PFSK-1 (cell line): ENCODE measurements around the gene CCDC191.

Experiments used
- FOXP2 ChIP-seq: optimal IDR thresholded peaks from 2 replicates; pipeline ENCODE3; 2011; ENCODE audit warnings: borderline replicate concordance, control low read depth, inconsistent platforms; ENCODE audit not compliant: insufficient read depth; ENCODE audit errors: extremely low read length, extremely low read depth
- POLR2AphosphoS5 ChIP-seq: IDR thresholded peaks from 2 replicates; pipeline ENCODE4 v1.6.1; 2012; ENCODE audit warnings: low read depth, mild to moderate bottlenecking, control low read depth, low read length, moderate library complexity
- SIN3A ChIP-seq: IDR thresholded peaks from 2 replicates; pipeline ENCODE4 v1.6.1; 2012; ENCODE audit warnings: mild to moderate bottlenecking, low read length, moderate library complexity, borderline replicate concordance; ENCODE audit not compliant: insufficient read depth
- TAF1 ChIP-seq: IDR thresholded peaks from 2 replicates; pipeline ENCODE4 v1.6.1; 2012; ENCODE audit warnings: low read length, control low read depth, borderline replicate concordance; ENCODE audit not compliant: insufficient read depth
- TF ChIP-seq, protein P1 (sequence below), 2 experiments: IDR thresholded peaks; 2 replicates each; pipeline versions ENCODE4 v1.6.1 to v1.8.0; 2011 to 2012; ENCODE audit warnings: low read depth in 2 of 2, low read length in 2 of 2, control low read depth in 1 of 2, inconsistent platforms in 1 of 2, mild to moderate bottlenecking in 1 of 2, moderate library complexity in 1 of 2; ENCODE audit not compliant: insufficient read depth in 1 of 2

The CCDC191 gene

DNA sequence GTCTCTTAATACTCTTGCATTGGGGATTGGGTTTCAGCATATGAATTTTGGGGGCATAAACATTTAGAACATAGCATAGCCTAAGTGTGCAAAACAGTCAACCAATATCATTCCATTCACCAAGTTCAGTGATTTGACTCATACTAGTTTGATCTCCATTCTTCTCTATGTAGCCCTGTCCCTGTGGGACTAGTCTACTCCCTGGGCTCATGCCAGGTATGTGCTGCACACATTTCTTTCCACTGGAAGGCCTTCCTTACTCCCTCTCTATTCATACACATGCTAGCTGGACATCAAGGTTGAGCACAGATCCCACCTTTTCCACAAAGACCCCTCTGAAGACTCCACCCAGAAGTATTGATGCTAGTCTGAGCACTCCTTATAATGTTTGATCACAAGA is 103.4 kb downstream of the CCDC191 start:
- no peak for TF ChIP-seq TAF1

DNA sequence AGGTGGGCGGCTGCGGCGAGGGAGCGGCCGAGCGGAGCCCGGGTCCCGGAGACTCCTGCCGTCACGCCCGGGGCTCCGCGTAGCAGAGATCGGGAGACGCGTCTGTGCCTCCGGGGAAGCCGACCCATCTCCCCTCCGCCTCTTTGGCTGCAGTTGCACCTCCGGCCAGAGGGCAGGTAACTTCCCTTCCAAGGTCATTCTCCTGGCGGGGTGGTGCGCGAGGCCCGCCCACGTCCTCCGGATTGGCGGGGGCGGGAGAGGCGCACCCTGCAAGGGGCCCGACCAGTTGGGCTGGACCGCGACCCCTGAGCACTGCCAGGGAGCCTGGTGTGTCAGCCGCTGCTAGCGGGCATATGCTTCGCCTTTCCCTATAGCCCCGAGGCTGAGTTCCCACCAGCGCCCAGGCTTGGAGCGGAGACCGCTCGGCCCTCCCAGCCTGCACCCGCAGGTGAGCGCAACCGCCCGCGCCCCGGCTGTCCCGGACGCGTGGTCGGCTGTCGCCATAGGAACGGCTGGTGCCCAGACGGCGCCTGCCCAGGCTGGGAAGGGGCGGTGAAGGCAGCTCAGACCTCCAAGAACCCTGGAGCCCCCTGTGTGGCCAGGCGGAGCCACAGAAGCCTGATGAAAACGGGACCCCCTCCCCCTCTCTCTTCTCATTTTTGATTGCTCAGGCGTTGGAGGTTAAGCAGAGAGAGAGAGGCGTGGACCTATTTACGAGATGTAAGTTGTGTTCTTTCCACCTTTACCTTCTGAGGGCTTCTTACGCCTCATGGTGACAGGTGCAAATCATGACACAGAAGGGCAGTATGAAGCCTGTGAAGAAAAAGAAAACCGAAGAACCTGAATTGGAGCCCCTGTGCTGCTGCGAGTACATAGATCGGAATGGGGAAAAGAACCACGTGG is 108.1 kb downstream of the CCDC191 start:
- TF ChIP-seq, protein P1, sequence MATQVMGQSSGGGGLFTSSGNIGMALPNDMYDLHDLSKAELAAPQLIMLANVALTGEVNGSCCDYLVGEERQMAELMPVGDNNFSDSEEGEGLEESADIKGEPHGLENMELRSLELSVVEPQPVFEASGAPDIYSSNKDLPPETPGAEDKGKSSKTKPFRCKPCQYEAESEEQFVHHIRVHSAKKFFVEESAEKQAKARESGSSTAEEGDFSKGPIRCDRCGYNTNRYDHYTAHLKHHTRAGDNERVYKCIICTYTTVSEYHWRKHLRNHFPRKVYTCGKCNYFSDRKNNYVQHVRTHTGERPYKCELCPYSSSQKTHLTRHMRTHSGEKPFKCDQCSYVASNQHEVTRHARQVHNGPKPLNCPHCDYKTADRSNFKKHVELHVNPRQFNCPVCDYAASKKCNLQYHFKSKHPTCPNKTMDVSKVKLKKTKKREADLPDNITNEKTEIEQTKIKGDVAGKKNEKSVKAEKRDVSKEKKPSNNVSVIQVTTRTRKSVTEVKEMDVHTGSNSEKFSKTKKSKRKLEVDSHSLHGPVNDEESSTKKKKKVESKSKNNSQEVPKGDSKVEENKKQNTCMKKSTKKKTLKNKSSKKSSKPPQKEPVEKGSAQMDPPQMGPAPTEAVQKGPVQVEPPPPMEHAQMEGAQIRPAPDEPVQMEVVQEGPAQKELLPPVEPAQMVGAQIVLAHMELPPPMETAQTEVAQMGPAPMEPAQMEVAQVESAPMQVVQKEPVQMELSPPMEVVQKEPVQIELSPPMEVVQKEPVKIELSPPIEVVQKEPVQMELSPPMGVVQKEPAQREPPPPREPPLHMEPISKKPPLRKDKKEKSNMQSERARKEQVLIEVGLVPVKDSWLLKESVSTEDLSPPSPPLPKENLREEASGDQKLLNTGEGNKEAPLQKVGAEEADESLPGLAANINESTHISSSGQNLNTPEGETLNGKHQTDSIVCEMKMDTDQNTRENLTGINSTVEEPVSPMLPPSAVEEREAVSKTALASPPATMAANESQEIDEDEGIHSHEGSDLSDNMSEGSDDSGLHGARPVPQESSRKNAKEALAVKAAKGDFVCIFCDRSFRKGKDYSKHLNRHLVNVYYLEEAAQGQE (IDR thresholded peaks at IDR 0.05; ENCODE audit: insufficient read depth in 1 of 2, low read depth in 2 of 2, low read length in 2 of 2): no peak
- no peak for TF ChIP-seq TAF1
- TF ChIP-seq SIN3A: no peak
- no peak for TF ChIP-seq FOXP2

DNA sequence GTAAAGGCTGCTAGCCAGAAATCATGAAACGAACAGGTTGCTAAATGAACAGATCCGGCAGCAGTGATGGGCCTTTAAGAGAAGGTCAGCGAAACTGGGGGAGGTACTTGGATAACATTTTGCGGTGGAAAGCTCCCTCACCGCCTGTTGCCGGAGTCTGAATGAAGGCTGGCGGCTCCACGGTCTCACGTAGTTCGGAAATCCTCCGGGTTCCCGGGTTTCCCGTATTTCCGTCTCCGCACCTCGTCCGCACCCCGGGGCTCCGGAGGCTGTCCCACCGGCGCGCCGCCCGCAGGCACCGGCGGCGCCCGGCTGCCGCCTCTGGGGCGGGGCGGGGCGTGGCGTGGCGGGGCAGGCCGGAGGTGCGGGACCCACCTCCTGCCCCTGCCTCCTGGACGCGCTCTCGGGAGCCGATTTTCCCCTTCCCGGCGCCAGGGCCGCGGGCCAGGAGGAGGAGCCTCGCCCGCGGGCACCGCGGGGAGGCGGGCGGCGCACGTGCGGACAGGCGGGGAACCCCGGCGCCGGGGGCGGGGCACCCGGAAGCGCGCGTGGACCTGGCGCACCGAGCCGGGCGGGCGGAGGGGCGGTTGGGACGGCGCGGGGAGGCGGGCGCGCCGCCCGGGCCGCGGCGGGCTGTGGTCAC is 108.8 kb downstream of the CCDC191 start, which contains the start of gene ZDHHC23:
ZDHHC23 (plus strand) TSS at position 642 of the 643 bp plus-strand sequence. CDS start 790 bp downstream, outside the sequence.
- TF ChIP-seq POLR2AphosphoS5: no peak
- TF ChIP-seq FOXP2: no peak
- TF ChIP-seq, protein P1 (IDR thresholded peaks at IDR 0.05; ENCODE audit: insufficient read depth in 1 of 2, low read depth in 2 of 2, low read length in 2 of 2): no peak
- TF ChIP-seq TAF1: no peak
- no peak for TF ChIP-seq SIN3A

DNA sequence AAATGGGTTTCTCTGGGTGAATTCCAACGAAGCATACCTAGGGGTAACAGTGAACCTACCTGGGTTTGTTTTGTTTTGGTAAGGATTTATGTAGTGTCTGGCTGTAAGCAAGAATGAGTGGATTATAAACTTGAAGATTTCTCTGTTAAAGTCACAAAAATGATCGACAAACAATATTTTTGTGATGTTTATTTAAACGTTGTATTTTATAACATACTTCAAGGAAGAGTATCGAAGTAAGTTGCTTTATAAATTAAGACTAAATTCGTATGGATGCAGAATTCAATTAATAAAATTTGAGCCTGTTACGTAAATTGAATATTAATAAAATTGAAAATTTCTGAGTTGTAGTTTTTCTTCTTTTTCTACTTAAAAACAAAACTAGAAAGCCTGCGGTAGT is 109.5 kb downstream of the CCDC191 start:
- no peak for TF ChIP-seq TAF1
- no peak for TF ChIP-seq POLR2AphosphoS5
- no peak for TF ChIP-seq FOXP2
- no peak for TF ChIP-seq SIN3A
- TF ChIP-seq, protein P1 (IDR thresholded peaks at IDR 0.05; ENCODE audit: insufficient read depth in 1 of 2, low read depth in 2 of 2, low read length in 2 of 2): no peak

DNA sequence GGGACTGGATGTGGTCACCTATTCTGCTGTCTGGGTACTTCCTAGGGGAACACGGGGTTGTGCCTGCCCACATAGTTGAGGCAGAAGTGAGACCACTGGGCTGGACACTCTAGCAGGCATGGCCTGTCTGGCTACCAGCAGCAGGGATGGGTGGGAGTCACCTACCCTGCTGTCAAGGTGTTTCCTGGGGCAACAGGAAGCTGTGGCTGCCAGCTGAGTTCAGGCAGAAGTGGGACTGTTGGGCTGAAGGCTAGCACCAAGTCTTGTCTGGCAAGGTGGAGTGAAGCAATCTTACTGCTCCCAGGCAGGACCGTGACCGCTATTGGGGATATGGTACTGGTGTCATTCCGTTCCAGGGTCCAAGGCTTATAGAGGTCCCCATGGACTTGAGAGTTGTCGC is 128.8 kb downstream of the CCDC191 start:
- TF ChIP-seq FOXP2 (no peak), TAF1 (no peak), POLR2AphosphoS5 (no peak), SIN3A (no peak)
- TF ChIP-seq, protein P1 (IDR thresholded peaks at IDR 0.05; ENCODE audit: insufficient read depth in 1 of 2, low read depth in 2 of 2, low read length in 2 of 2): no peak
